Measurements from ENCODE around the gene FRMD5.
A peak's percentile ranks its signal among the peaks of the same experiment; 100 is the strongest.
"Not testable (repeated sequence)": the region's sequence is repeated elsewhere in the genome, so short reads cannot be mapped to it uniquely, and the experiment has no call there.

Gene FRMD5

GRCh38 chr15:44195151-44195740, at the start of gene FRMD5:
Gene FRMD5 (minus strand): TSS chr15:44195271.
- DNase-seq (ENCODE audit: low spot score), result peak; percentile 85

GRCh38 chr15:44243829-44244228, 48.8 kb upstream of the FRMD5 start:
- no peak for DNase-seq (ENCODE audit: low spot score)

- DNase-seq (ENCODE audit: low spot score), result no peak
These were observed 48.1 kb upstream of the FRMD5 start for GRCh38 chr15:44243141-44243540.

GRCh38 chr15:44231842-44232241, 36.8 kb upstream of the FRMD5 start:
- DNase-seq (ENCODE audit: low spot score), result no peak

GRCh38 chr15:44229301-44229700, 34.2 kb upstream of the FRMD5 start:
- not testable (repeated sequence) for DNase-seq (ENCODE audit: low spot score)

- DNase-seq (ENCODE audit: low spot score), result no peak
These were observed 32.5 kb upstream of the FRMD5 start for GRCh38 chr15:44227584-44227983.

- DNase-seq (ENCODE audit: low spot score), result not testable (repeated sequence)
These were observed 31.9 kb upstream of the FRMD5 start for GRCh38 chr15:44227001-44227400.

GRCh38 chr15:44222478-44222877, 27.4 kb upstream of the FRMD5 start:
- no peak for DNase-seq (ENCODE audit: low spot score)

GRCh38 chr15:44219073-44219472, 24.0 kb upstream of the FRMD5 start:
- no peak for DNase-seq (ENCODE audit: low spot score)

- DNase-seq (ENCODE audit: low spot score), result no peak
These were observed 21.9 kb upstream of the FRMD5 start for GRCh38 chr15:44216958-44217357.

GRCh38 chr15:44215594-44215993, 20.5 kb upstream of the FRMD5 start:
- no peak for DNase-seq (ENCODE audit: low spot score)

GRCh38 chr15:44208956-44209355, 13.9 kb upstream of the FRMD5 start:
- no peak for DNase-seq (ENCODE audit: low spot score)

- DNase-seq (ENCODE audit: low spot score), result no peak
These were observed 12.6 kb upstream of the FRMD5 start for GRCh38 chr15:44207643-44208042.

GRCh38 chr15:44199393-44199792, 4.3 kb upstream of the FRMD5 start:
- DNase-seq (ENCODE audit: low spot score), result no peak

- DNase-seq (ENCODE audit: low spot score), result peak; percentile 1
These were observed 534 bp downstream of the FRMD5 start for GRCh38 chr15:44194323-44195150.

GRCh38 chr15:44193651-44194322, 1.3 kb downstream of the FRMD5 start:
- DNase-seq (ENCODE audit: low spot score), result no peak

- no peak for DNase-seq (ENCODE audit: low spot score)
These were observed 6.3 kb downstream of the FRMD5 start for GRCh38 chr15:44188795-44189194.

- no peak for DNase-seq (ENCODE audit: low spot score)
These were observed 8.4 kb downstream of the FRMD5 start for GRCh38 chr15:44186705-44187104.

GRCh38 chr15:44183363-44183762, 11.7 kb downstream of the FRMD5 start:
- no peak for DNase-seq (ENCODE audit: low spot score)

- DNase-seq (ENCODE audit: low spot score), result no peak
These were observed 13.7 kb downstream of the FRMD5 start for GRCh38 chr15:44181410-44181809.

GRCh38 chr15:44177139-44177538, 17.9 kb downstream of the FRMD5 start:
- DNase-seq (ENCODE audit: low spot score), result no peak

- no peak for DNase-seq (ENCODE audit: low spot score)
These were observed 21.3 kb downstream of the FRMD5 start for GRCh38 chr15:44173813-44174212.

GRCh38 chr15:44163370-44163769, 31.7 kb downstream of the FRMD5 start:
- no peak for DNase-seq (ENCODE audit: low spot score)

Data from CD4-positive, alpha-beta T cell treated with Interleukin-6 at 100 ng/mL for 8 hours (primary cell).